MCF 10A (cell line): ENCODE data around the gene C1orf198. TPM values are rescaled to one million over a fixed set of nuclear protein-coding genes. Genes with fewer than 3 reads are reported as not detected.

ENCODE experiments used
- Bru-seq: library from RNA; stranded (reverse); fragments of 400-500 nt; gene quantifications from one replicate; lab custom pipeline; 2021; lab: Mats Ljungman, UMichigan
- BruChase-seq, 2 experiments: library from RNA; stranded (reverse); fragments of 400-500 nt; gene quantifications; one replicate each; lab custom pipeline; 2021; lab: Mats Ljungman, UMichigan
- BruUV-seq: library from RNA; stranded (reverse); fragments of 400-500 nt; replicated peaks from 2 replicates; lab custom pipeline; 2021; lab: Mats Ljungman, UMichigan
- CTCF ChIA-PET: fragments of 300-600 bp; sonication (Branson Sonifier 250); formaldehyde crosslinking; extraction: SDS; loops from one replicate; lab custom pipeline; 2021; ENCODE audit warnings: antibody characterized with exemption, inconsistent platforms; lab: Yijun Ruan, JAX
- POLR2A ChIA-PET: fragments of 300-600, 350-650 bp; sonication (Branson Sonifier 250); formaldehyde crosslinking; extraction: SDS; loops from one replicate; lab custom pipeline; 2020; ENCODE audit warnings: antibody characterized with exemption, inconsistent platforms; lab: Yijun Ruan, JAX
- DNase-seq: peaks from one replicate; pipeline ENCODE4 v3.0.0-alpha.2; 2018; ENCODE audit not compliant: unreplicated experiment
- H3K27ac Mint-ChIP-seq: one replicate; pipeline ENCODE4 v1.8.0; 2022; ENCODE audit warnings: mild to moderate bottlenecking, low read depth, mixed read lengths; ENCODE audit not compliant: unreplicated experiment
- H3K27me3 Mint-ChIP-seq: one replicate; pipeline ENCODE4 v1.8.0; 2022; ENCODE audit warnings: mixed read lengths; ENCODE audit not compliant: insufficient read depth, unreplicated experiment
- H3K36me3 Mint-ChIP-seq: one replicate; pipeline ENCODE4 v1.8.0; 2022; ENCODE audit warnings: mild to moderate bottlenecking, moderate library complexity, mixed read lengths; ENCODE audit not compliant: insufficient read depth, unreplicated experiment
- H3K4me1 Mint-ChIP-seq: one replicate; pipeline ENCODE4 v1.8.0; 2022; ENCODE audit warnings: mixed read lengths; ENCODE audit not compliant: insufficient read depth, unreplicated experiment
- H3K4me3 Mint-ChIP-seq: one replicate; pipeline ENCODE4 v1.8.0; 2022; ENCODE audit warnings: mild to moderate bottlenecking, moderate library complexity, mixed read lengths; ENCODE audit not compliant: unreplicated experiment
- H3K9me3 Mint-ChIP-seq: one replicate; pipeline ENCODE4 v1.8.0; 2022; ENCODE audit warnings: mixed read lengths; ENCODE audit not compliant: unreplicated experiment
- intact Hi-C: fragments of 100-400 bp; cut with micrococcal nuclease; formaldehyde crosslinking; loops from 2 replicates; pipeline ENCODE4 v1.14.1; 2022
- long read RNA-seq: library from polyadenylated mRNA; stranded (forward); transcript quantifications from one replicate; pipeline ENCODE4 v2.0.0, GENCODE V29; 2022
- total RNA-seq: library from RNA; stranded (reverse); gene quantifications from 2 replicates; pipeline ENCODE4 v1.2.3, GENCODE V29; 2022
- TF ChIP-seq, protein P1 (sequence below): fragments of 200-600 bp; IDR thresholded peaks from one replicate; pipeline ENCODE4 v1.8.0; 2022; ENCODE audit warnings: antibody characterized with exemption, mild to moderate bottlenecking; ENCODE audit not compliant: unreplicated experiment

Gene C1orf198, protein sequence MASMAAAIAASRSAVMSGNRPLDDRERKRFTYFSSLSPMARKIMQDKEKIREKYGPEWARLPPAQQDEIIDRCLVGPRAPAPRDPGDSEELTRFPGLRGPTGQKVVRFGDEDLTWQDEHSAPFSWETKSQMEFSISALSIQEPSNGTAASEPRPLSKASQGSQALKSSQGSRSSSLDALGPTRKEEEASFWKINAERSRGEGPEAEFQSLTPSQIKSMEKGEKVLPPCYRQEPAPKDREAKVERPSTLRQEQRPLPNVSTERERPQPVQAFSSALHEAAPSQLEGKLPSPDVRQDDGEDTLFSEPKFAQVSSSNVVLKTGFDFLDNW
- total RNA-seq, result 13.7 and 19.2 TPM in 2 replicates
- Bru-seq, nascent RNA, result percentile 60 among the genes with signal in this experiment
- percentile 78 among the genes with signal in this experiment for BruChase-seq, experiment 1, labeled RNA remaining after a 6-hour chase
- percentile 61 among the genes with signal in this experiment for BruChase-seq, experiment 2, labeled RNA remaining after a 2-hour chase
- long read RNA-seq, transcript C1orf198-201 (4 exons, 3,858 nt), result major isoform, 107 of 120 reads
- long read RNA-seq, partial matches to known transcripts, result 1 of 120 reads
- long read RNA-seq, other reads (novel, unspliced or antisense), result 12 of 120 reads

DNA sequence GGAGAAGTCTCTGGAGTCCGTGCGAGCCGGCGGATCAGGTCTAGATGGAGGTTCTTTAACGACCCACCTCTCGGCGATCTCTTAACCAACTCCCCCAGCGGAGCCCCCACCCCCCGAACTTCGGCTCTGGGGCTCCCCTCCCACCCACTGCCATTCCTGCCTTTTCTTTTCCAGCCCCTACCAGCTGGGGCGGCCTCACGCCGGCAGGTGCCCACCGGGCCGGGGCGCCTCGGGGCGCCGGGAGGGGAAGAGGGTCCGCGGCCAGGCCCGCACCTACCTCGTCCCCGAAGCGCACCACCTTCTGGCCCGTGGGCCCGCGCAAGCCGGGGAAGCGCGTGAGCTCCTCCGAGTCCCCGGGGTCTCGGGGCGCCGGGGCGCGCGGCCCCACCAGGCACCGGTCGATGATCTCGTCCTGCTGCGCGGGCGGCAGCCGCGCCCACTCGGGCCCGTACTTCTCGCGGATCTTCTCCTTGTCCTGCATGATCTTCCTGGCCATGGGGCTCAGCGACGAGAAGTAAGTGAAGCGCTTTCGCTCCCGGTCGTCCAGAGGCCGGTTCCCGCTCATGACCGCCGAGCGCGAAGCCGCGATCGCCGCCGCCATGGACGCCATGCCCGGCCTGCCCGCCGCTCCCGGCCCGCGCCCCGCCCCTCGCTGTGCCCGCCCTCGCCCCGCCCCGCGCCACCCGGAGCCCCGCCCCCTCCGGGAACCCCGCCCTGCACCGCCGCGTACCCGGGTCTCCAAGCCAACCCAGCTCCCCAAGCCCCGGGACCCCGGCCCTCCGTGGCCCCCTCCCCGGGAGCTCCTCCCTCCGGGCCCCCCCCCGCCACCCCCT is at the start of gene C1orf198:
Gene C1orf198 (minus strand): TSS at position 619 of the 833 bp plus-strand sequence. CDS start 9 bp downstream, at position 610.
- intact Hi-C loops, result loop anchor here (5.0 kb wide), 1 partner anchor 71 kb away; no protein-coding TSS in a partner anchor
- peak; percentile 65 for DNase-seq
- no TSS peak for BruUV-seq

DNA sequence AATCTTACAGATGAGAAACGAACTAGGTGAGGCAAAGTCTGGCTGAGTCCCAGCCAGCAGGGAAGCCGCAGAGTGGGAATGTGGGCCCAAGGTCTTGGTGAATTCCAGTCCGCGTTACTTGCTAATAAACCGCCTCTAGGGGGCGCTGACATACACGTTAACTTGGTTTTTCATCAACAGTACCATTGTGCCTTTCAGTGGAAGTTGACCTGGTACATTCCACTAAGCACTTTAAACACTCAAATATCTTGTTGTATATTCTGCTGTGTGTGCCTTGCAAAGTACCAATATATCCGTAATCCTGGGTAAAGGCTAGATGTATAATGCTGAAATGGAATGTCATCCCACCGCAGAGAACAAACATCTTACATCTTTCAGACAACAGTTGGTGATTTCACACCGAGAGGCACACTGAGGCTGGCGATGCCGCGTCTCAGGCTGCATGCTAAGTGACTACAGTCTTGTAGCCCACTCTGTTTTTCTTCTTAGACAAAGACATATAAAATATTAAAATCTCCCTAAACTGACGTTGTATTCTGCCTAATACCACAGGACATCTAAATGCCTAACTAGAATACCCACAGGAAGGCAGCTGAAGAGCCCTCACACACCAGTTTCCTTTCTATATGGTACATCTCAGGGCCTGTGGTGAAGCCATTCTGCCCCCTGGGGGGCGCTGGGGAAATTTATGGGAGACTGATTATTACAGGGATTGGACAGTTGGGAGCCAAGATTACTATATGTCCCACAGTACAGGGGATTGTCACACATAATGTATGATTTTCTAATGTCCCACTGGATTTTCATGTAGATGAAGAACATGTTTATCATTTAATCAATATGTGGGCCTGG is 49.2 kb upstream of the C1orf198 start:
- Mint-ChIP-seq H3K27ac (no peak overlapping the region), H3K27me3 (no peaks in the 10 kb centered on the region), H3K4me3 (no peak overlapping the region), H3K4me1 (peaks cover 6% of the 10 kb centered on the region), H3K36me3 (peaks cover 63% of the 10 kb centered on the region), H3K9me3 (no peaks in the 10 kb centered on the region)
- intact Hi-C loops, result loop anchor here (1.0 to 5.0 kb wide), 8 partner anchors 60 to 685 kb away; partner anchors contain the start of genes ARV1 and TTC13
- BruUV-seq, result no TSS peak
- DNase-seq, result peak; percentile 93
- ChIA-PET POLR2A (interaction anchor here (1.1 to 1.6 kb wide), 2 partner anchors 13 to 219 kb away, joined by 4 to 5 read pairs; no protein-coding TSS in a partner anchor), CTCF (interaction anchor here (0.5 to 4.3 kb wide), 39 partner anchors 8 to 681 kb away, joined by 3 to 70 read pairs (median 5); no protein-coding TSS in a partner anchor)
- TF ChIP-seq, protein P1, sequence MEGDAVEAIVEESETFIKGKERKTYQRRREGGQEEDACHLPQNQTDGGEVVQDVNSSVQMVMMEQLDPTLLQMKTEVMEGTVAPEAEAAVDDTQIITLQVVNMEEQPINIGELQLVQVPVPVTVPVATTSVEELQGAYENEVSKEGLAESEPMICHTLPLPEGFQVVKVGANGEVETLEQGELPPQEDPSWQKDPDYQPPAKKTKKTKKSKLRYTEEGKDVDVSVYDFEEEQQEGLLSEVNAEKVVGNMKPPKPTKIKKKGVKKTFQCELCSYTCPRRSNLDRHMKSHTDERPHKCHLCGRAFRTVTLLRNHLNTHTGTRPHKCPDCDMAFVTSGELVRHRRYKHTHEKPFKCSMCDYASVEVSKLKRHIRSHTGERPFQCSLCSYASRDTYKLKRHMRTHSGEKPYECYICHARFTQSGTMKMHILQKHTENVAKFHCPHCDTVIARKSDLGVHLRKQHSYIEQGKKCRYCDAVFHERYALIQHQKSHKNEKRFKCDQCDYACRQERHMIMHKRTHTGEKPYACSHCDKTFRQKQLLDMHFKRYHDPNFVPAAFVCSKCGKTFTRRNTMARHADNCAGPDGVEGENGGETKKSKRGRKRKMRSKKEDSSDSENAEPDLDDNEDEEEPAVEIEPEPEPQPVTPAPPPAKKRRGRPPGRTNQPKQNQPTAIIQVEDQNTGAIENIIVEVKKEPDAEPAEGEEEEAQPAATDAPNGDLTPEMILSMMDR, result peak; percentile 96

More for the DNA sequence above, at the start of gene C1orf198:
- Mint-ChIP-seq H3K27ac (peak within 1 kb of the TSS; percentile 69), H3K4me3 (peak within 1 kb of the TSS; percentile 79), H3K36me3 (no peaks in the 10 kb centered on the region), H3K27me3 (no peaks in the 10 kb centered on the region), H3K9me3 (no peaks in the 10 kb centered on the region), H3K4me1 (peaks cover 22% of the 10 kb centered on the region)
- TF ChIP-seq, protein P1, result no peak
- ChIA-PET POLR2A (interaction anchor here (0.6 to 3.7 kb wide), 16 partner anchors 11 to 493 kb away, joined by 3 to 23 read pairs (median 4); no protein-coding TSS in a partner anchor), CTCF (interaction anchor here (0.5 to 2.2 kb wide), 7 partner anchors 15 to 303 kb away, joined by 3 to 10 read pairs (median 3); no protein-coding TSS in a partner anchor)

DNA sequence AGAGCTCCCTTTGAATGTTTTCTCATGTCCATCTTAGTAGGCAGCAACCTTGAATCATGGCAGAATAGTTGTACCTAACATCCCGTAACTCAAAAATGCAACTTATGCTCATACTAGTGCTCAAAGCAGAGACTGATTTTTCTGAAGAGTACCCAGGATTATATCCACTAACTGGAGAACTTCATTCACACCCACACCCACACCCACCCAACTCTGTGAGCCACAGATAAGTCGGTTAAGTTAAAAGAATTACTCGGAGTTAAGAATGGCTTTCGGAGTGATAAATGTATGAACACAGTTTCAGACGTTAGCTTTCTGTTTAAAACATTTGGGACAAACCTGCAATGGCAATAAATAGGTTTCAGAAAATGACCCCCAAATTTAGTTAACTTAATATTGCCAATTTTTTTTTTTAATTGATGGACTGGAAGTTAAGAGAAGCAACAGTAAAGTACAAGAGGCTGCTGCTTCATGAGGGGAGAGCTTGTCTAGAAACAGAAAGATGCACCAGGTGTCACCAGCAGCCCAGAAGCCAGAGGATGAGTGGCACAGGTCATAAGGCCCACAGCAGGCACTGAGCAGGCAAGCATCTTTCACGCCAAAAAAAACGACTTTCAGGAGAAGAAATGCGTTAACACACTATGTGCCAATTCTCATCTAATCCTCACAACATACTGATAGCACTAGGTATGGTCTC is 48.4 kb upstream of the C1orf198 start:
- H3K36me3 Mint-ChIP-seq, result peaks cover 71% of the 10 kb centered on the region
- intact Hi-C loops, result loop anchor here (1.0 to 5.0 kb wide), 8 partner anchors 61 to 686 kb away; partner anchors contain the start of genes ARV1 and TTC13
- BruUV-seq, result no TSS peak
- POLR2A ChIA-PET, result interaction anchor here (0.7 to 1.6 kb wide), 3 partner anchors 12 to 218 kb away, joined by 4 to 5 read pairs (median 4); no protein-coding TSS in a partner anchor
- TF ChIP-seq, protein P1, result no peak
- H3K27ac Mint-ChIP-seq, result no peak overlapping the region
- DNase-seq, result no peak
- H3K27me3 Mint-ChIP-seq, result no peaks in the 10 kb centered on the region
- CTCF ChIA-PET, result interaction anchor here (0.6 to 4.3 kb wide), 46 partner anchors 9 to 655 kb away, joined by 3 to 70 read pairs (median 4); partner anchors contain the start of genes ARV1, FAM89A and TTC13
- H3K4me1 Mint-ChIP-seq, result peaks cover 6% of the 10 kb centered on the region
- no peaks in the 10 kb centered on the region for H3K9me3 Mint-ChIP-seq
- no peak overlapping the region for H3K4me3 Mint-ChIP-seq
